Fibroblast of upper back skin (primary cell): ENCODE measurements around the gene LYRM1.

Source experiments
- DNase-seq: peaks from one replicate; pipeline ENCODE4 v3.0.0-alpha.2; 2013

LYRM1 gene

DNA sequence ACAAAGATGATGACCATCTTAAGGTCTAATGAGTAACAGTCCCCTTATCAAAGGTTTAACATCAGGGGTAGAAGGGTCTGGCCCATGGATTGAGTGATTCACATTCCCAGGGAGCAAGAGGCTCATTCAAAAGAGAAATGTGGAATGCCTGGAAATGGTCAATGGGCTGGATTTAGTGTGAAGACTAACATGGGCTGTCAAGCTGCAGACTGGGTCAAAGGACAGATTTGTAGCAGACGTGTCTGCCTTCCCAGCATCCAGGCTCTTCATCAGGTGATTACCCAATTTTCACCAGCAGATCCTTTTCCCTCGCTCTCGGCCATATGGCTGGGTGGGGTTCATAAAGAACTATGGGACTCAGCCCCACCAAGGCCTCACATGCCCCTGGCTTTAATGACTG lies 27.2 kb upstream of the LYRM1 start:
- DNase-seq, result no peak

DNA sequence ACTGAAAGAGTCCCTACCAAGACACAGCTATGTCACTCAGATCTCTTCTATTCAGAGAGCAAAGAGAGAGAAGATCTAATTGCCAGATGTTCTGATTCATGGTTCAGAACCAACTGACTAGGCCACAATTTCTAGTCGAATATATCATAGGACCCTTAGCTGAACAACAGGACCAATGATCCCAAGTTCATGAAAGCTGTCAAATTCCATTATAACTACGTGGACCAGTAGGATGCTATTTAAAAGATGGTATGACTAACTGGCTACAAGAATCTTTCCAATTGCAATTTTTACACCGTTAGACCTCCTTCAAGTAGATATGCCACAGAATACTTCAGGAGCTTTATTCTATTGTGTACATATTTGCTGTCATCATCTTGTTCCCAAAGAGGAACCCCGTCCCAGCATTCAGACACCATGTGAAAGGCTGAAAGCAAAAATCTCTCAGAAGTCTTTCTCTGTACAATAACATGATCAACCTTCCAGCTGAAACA lies 26.4 kb upstream of the LYRM1 start:
- DNase-seq, result peak; percentile 57

DNA sequence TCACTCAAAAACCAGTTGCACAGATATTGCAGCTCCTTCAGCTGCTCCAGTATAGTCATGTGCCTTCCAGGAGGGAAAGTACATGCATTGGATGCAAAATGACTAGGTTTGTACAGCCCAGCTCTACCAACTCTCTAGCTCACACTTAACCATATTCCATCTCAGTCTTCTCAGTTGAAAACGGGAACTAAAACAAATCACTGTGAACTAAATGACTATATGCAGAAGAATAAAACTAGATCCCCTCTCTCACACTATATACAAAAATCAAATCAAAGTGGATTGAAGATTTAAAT lies 25.3 kb upstream of the LYRM1 start:
- no peak for DNase-seq

DNA sequence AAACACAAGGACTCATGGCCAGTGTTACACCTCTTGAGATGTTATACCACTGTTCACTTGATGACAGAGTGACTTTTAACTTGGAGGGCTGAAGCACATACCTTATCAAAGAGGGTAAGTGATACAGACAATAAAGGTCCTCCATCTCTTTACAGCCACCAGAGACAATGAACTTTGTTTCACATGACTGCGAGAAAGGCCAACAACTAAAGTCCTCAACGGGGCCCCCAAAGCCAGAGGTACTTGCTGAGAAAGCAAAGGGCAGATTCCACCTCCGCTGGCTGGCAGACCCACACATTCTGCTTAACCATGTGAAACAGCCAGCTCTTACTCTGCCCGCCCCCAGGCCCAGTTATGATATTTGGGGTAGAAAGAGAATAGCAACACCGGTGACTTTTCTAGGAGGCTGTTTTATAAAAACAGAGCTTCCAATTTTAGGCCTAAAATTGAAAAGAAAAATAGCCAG lies 21.9 kb upstream of the LYRM1 start:
- DNase-seq, result no peak

DNA sequence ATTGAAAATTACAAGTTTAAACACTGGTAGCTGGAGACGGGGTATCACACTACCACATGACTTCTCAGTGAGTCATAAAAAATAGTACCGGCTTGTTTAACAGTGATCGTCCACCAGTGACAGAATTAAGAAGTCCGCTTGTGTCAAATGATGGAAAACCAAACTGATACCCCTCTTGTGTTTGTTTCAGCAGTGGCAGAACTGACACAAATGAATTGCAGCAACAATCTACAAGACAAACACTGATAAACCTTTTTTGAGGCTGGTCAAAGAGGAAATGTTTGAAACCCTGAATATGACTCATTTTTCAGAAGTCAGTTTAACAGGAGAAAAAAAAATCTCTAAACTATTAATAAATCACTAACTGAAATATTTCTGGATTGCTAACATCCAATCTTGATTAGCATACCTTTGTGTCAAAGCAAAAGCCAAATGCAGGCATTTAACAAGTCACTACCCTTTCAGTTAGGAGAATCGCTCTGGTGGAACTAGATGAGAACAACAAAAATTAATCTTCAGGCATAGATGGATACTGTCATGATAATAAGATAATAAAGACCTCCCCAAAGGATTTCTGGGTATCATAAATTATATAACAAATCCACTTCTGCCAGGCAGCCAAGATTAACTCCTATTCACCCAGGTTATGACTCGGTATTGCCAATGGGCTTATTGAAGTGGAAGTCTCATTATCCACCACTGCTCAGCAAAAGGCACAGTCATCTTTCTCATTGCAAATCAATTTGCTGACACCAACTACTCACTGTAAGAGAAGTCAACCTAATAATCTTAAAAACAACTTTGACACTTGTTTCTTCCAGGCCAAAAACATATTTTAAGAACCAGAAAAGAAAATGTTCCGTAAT lies 21.2 kb upstream of the LYRM1 start:
- peak; percentile 60 for DNase-seq

DNA sequence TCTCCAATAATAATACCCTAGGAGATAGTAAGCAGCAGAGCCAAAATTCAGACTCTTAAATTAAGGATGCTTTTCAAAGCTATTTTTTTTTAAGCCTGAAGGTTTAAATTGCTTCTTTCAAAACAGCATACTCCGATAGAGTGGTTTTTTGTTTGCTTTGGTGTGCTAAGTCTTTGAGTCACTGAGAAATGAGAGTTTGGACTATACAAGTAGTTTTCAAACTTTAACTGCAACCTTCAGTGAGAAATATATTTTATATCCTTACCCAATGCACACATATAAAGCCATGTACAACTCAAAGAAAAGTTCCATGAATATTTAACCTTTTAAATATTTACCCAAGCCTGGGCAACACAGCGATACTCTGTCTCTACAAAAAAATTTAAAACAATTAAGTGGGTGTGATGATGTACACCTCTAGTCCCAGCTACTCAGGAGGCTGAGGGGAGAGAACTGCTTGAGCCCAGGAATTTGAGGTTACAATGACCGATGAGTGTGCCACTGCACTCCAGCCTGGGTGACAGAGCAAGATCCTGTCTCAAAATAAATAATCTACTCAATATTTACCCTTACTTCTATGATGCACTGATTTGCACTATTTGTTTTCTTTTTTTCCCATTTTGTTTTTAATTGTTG lies 19.6 kb upstream of the LYRM1 start:
- no peak for DNase-seq

DNA sequence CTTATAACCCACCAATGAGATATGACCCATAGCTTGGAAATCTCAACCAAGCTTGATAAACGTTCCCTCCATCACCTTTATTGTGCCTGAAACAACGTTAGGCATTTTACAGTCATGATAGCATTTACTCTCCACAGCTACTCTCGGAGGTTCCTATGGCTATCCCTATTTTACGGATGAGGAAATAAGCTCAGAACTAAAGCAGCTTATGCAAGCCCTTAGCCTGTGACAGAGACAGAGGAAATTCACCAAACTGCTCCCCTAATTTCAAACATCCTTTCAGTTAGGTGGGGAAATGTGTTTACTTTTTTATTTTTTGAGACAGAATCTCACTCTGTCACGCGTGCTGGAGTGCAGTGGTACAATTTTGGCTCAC lies 19.1 kb upstream of the LYRM1 start:
- no peak for DNase-seq

DNA sequence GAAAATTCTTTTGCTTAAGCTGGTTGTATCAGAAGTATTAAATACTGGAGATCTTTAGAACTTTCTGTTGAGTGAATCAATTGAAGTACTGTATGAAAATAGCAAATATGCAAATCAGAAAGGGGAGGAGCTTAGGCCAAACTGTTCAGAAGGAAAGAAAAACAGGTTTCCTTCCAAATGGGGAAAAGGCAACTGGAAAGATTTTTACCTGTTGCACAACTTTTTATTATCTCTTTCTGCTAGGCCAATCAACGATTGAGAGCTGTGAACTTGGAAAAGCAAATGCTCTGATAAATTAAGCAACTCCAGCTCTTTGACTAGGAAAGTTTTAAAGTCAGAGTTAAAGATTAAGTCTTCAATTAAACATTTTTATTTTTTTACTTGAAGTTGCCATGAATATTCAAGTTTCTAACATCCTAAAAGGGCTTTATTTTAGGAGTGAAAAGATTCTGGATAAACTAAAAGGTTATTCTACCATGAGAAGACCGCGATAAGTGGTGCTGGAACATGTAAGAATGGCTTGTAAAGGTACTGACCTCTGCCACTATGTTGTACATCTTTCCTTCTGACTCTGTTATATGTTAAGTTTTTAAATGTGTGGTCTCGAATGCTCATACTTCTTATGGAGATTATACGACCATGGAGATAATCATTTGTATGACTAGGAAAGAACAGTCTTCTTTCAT lies 16.9 kb upstream of the LYRM1 start:
- DNase-seq, result no peak

DNA sequence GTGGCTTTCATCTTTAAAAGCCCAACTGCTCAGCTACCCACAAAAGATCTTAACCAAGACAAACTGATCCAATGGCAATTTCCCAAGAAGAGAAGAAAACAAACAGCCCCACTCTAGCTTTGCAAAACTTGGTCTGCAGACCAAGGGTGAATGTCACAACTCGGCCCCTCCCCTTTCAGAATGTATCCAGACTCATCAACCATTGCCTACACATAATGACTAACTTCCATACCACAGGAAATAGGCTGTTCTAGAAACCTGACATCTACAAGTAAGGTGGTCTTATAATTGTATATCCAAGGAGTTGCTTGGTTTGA lies 16.4 kb upstream of the LYRM1 start:
- DNase-seq, result peak; percentile 81

DNA sequence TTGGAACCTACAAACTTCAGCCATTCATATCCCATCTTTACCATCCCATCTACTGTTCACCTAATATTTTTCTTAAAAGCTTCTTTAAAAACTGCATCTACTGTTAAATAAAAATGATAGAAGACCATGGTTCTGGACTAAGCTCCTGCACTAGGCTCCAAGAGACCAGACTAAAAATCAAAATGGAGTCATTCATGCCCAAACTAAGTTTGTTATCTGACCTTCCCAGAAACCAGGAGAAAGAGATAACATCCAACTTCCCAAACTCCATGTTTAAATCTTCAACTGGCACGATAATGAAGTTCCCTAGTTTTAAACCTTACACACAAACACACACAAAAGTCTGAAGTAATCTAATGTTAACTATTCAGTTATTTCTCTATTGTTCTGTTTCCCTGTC lies 14.3 kb upstream of the LYRM1 start:
- DNase-seq, result no peak

DNA sequence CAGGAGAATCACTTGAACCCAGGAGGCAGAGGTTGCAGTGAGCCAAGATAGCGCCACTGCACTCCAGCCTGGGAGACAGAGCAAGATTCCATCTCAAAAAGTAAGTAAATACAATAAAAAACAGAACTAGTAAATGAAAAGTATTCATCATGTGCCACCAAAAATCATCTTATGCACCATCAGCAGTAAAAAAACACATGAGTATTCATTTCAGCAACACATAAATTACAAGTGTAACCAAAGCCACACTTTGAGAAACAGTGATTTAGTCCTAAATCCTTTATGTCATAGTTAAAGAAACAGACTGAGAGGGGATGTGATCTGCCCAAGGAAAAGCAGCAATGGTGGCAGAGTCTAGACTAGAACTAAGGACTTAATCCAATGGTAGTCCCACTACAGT lies 13.4 kb upstream of the LYRM1 start:
- DNase-seq, result no peak

DNA sequence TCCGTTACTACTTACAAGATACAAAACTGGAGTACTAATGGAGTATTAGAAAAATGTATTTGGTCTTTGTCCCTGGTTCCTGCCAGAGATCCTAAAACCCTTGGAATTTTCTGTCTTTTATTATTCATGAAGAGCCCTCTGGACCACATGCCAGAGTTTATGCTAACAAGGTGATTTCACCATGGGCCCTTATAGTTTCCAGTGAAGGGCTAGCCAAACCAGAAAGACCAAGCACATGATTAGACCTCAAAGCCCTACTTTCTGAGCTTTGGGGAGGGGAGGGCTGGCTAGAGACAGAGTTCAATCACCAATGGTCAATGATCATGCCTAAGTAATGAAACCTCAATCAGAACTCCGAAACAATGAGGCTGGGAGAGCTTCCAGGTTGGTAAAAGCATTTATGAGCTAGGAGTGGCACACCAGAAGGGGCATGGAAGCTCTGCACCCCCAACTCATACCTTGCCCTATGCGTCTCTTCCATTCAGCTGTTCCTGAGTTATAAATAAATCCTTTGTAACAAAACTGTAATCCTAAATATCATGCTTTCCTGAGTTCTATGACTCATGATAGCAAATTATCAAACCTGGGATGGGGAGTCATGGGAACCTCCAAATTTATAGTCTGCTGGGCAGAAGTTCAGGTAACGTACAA lies 10.8 kb upstream of the LYRM1 start:
- DNase-seq, result no peak

DNA sequence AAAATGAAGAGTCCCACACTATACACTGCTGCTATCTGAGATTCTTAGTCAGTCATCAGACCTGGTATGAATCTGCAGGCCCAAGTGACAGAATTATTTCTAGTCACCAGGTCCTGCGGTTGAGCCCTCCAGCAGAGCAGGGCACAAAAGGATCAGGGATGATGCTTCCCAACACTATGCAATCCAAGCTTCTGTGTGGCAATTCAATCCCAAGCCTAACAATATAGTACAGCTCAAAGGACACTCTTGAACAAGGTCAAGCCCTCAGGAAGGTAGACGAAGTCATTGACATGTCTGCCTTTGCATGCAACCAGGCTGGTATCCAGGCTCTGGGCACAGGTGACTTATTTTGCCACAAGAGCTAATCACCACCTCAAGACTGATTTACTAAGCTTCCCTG lies 6.2 kb upstream of the LYRM1 start:
- no peak for DNase-seq

DNA sequence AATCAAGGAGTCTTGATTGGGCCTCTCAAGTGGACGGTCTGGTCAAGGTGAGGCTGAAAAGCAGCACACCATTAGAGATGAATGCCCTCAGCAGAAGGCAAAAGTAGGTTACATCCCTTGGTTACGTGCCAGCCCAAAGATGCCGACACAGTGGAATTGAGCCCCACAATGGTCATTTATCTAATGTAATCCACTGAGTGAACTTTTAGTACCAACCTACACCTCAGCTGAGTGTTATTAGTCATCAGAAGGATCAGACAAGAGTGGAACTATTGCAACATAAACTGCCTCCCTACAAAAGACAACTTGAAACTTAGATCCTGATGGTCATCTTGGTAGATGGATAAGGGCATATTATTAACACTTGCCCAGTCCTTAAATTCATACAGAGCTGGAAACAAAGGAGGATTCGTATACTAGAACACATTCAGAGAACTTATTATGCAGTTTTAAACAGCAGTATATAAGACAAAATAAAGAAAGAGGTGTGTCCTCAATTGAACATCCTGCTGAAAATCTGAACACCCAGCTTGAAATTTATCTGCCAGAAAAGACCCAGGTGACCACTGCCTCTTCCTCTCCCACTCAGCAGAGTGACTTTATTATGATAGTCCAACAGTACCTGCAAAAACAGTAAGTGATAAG lies 3.2 kb upstream of the LYRM1 start:
- DNase-seq, result peak; percentile 28

DNA sequence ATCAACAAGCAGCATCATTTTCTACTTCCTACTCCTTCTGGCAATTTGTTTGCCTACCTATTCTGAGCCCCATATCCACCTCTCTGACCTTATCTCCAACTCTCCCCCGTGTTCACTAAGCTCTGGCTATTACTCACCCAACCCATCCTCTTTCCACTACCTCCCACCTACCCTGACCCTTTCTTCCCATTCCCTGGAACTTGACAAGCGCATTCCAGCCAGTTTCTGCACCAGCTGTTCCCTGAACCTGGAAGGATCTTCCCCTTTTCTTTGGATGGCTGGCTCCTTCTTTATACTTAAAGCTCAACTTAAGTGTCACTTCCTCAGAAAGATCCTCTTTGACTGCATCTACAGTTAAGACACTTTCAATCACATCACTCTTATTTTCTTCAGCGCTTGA lies 2.6 kb upstream of the LYRM1 start:
- DNase-seq, result no peak

DNA sequence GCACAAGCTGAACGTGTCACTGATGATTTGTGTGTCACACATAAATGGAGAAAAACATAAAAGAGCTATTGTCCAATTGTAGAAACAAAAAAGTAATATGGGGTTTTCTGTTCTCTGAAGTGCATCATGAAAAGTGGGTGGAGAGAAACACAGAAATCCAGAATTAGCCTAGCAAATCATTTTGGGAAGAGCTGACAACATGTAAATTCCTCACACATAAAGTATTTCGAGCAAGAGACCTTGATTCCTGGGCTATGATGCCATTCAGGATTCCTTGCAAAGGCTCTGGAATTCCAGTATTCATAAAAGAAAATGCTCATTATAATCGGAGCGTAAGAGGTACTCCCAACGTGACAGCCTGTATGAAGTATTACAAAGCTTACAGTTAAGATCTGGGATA lies 1.5 kb upstream of the LYRM1 start:
- peak; percentile 85 for DNase-seq

DNA sequence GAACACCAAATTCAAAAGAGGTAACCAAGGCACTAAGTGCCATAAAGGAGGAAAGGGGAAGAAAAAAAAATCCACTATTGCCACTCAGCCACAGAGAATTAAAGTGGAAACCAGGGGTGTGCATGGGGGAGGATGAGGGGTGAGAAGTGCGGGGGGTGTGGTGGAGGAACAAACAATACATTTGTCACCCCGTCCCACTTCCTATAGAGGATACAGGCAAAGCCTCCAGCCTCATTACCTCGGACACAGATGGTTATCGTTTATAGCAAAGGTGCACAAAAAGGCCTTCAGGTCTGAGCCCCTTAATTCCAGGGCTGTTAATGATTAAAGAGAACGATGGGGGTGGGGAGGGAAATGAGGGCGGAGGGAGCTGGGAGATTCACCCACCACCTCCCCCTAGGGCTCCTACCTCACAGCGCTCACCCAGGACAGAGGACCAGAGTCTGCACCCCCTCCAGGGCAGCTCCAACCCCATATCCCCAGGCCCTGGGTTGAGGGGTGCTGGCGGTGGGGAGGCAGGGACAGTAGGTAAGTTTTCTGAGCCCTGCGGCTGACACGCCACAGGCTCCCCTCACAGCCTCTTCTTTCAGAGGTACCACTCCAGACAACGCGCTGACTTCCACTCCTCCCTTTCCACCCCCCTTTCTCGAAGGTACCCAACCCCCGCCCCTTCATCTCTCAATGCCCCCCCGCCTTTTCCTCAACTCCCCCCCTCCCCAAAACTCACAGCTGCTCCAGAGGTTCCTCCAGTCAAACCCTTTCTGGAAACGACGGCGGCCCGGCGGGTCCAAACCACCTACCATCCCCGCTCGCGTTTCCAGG lies 883 bp upstream of the LYRM1 start:
- DNase-seq, result no peak

DNA sequence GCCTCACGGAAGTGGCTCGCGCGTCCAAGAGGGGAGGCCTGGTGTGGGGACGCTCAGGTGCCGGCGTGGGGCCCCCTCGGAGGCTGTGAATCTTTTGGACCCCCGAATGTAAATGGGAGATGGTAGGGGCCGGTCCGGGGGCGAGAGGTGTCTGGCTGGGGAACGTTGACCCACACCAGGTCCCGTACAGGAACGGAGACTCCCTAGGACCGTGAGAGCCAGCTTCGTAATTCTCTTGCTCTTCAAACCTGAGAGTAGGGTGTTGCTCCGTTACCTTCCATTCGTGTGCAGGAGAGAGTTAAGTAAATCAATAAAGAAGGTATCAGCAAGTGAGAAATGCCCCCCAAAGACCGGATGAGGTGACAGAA lies 481 bp downstream of the LYRM1 start:
- no peak for DNase-seq

DNA sequence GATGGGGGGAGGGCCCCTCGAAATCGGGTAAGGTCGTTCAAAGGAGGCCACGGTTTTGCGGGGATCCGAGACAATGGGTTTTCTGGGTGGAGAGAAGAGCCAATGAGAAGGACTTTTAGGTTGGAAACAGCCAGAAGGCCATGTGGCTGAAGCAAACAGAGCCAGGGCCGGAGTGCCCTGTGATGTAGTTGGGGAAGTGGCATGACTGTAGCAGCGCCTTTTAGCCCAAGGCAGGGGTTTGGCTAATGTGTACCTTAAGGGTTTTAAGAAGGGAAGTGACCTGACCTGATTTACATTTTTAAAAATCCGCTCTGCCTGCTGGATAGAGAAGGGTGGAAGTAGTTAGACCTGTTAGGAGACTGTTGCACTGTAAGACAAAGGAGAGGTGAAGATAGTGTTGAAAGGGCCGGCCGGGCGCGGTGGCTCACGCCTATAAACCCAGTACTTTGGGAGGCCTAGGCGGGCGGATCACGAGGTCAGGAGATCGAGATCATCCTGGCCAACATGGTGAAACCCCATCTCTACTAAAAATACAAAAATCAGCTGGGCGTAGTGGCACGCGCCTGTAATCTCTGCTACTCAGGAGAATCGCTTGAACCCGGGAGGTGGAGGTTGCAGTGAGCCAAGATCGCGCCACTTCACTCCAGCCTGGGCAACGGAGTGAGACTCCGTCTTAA lies 1.0 kb downstream of the LYRM1 start:
- peak; percentile 37 for DNase-seq

DNA sequence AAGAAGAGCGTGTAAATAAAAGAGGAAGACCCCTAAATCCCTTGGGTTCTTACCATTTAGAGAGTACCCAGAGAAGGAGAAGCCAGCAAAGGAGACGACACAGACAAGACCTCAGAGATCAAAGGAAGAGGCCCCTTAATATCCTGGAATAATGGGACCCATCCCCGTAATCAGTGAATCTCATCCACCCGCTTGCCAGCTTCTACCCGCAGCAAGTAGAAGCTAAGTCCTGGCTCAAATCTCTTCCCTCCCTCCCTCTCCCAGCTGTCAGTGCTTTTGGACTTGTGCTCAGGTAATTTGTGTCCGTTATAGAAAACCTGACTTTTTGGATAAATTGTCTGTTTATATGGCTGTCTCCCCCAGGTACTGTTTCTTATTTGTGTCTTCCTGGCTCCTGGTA lies 1.9 kb downstream of the LYRM1 start:
- DNase-seq, result no peak

DNA sequence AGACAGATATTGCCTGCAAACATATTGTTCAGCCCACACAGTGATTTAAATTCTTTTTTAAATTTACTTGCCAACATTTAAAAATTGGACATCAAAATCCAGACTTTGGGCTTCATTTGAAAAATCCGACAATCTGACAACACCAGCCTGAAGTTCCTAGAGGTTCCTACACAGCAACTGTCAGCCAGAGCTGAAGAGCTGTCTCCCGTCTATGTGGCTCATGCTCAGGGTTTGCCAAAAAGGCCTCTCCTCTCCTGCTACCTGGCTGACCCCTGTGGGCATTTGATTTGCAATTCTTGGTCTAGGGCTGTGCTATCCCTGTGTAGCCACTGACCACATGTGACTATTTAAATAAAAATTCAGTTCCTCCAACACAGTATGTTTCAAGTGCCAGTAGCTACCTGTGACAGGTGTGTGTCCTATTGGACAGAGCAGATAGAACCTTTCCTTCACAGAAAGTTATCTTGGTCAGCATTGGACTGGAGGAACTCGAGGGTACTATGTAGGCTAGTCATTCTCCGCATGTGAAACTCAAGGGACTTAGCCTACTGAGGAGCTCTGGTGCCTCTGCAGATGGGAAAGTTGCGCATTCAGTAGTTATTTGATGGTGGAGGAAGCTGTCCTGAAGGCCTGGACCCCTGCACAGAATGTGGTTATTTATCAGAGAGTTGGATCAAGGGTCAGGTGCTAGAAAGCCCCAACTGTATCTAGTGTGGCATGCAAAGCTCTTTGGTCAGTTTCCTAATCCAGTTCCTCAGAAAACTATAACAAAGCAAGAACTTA lies 2.7 kb downstream of the LYRM1 start:
- no peak for DNase-seq
